ENCODE measurements around the gene CXCL13.

GRCh38 chr4:77601614-77602187 lies 3.9 kb upstream of the CXCL13 start:
- no peak for TF ChIP-seq EZH2 (IDR thresholded peaks at IDR 0.05; ENCODE audit: insufficient read depth, poor library complexity, severe bottlenecking)
- no peak for TF ChIP-seq EZH2phosphoT487 (IDR thresholded peaks at IDR 0.05; ENCODE audit: insufficient read depth, low read depth)
